Tibial nerve (tissue), 4 donors: ENCODE data around the gene SLC10A7. TPM values are rescaled to one million over a fixed set of nuclear protein-coding genes. Genes with fewer than 3 reads are reported as not detected.

Experiments used
- DNase-seq, 2 donors: peaks; one replicate each; pipeline ENCODE4 v3.0.0-alpha.2; 2019; ENCODE audit warnings: low spot score in 2 of 2
- H3K27ac ChIP-seq, 4 donors: fragments of 200-600 bp; sonication (generic) in 3 of 4; one replicate each; pipeline ENCODE4 v1.5.1; 2017 to 2019; ENCODE audit warnings: mild to moderate bottlenecking in 1 of 4
- H3K27me3 ChIP-seq, 2 donors: fragments of 200-600 bp; sonication (generic) in 1 of 2; one replicate each; pipeline versions ENCODE4 v1.5.1 to v1.6.0; 2017 to 2019
- H3K36me3 ChIP-seq, 3 donors: fragments of 200-600 bp; sonication (generic); one replicate each; pipeline ENCODE4 v1.5.1; 2018 to 2019
- H3K4me1 ChIP-seq, 4 donors: fragments of 200-600 bp; sonication (generic) in 3 of 4; one replicate each; pipeline ENCODE4 v1.5.1; 2017 to 2019
- H3K4me3 ChIP-seq, 4 donors: fragments of 200-600 bp; sonication (generic) in 3 of 4; one replicate each; pipeline ENCODE4 v1.5.1; 2017 to 2019; ENCODE audit warnings: mild to moderate bottlenecking in 1 of 4, moderate library complexity in 1 of 4
- H3K9me3 ChIP-seq, 4 donors: fragments of 200-600 bp; sonication (generic) in 3 of 4; one replicate each; pipeline ENCODE4 v1.5.1; 2017 to 2019
- CTCF ChIP-seq, 5 experiments: fragments of 200-600 bp in 3 of 5; fragments of 450-650 bp in 2 of 5; sonication (generic) in 3 of 5; IDR thresholded peaks; one replicate each; pipeline ENCODE4 v1.5.1; 2016 to 2019; ENCODE audit warnings: antibody characterized with exemption in 5 of 5, mild to moderate bottlenecking in 3 of 5, moderate library complexity in 2 of 5
- EP300 ChIP-seq, 2 donors: sonication (generic); formaldehyde crosslinking; IDR thresholded peaks; one replicate each; pipeline ENCODE4 v1.6.1; 2017; ENCODE audit warnings: antibody characterized with exemption in 2 of 2, mild to moderate bottlenecking in 1 of 2
- POLR2A ChIP-seq, 2 donors: fragments of 450-650 bp; IDR thresholded peaks; one replicate each; pipeline ENCODE4 v1.6.1; 2017; ENCODE audit warnings: antibody characterized with exemption in 2 of 2, mild to moderate bottlenecking in 2 of 2, moderate library complexity in 2 of 2
- WGBS, 2 donors: methylation state at CpG; one replicate each; pipeline ENCODE4 v1.1.5; 2018; 5-methylcytosine and 5-hydroxymethylcytosine counted together
- total RNA-seq, 4 donors: library from RNA; depleted of rRNA; stranded (reverse); fragments of >200 nt; gene quantifications; one replicate each; pipeline ENCODE4 v1.1.0, GENCODE V29; 2016

The SLC10A7 gene
- total RNA-seq, 4 donors from 2014 or later, result 9.8 to 13.8 (median 11.9) TPM

- Histone ChIP-seq H3K4me1 (peaks cover 0 to 47% (median 12%) of the 10 kb centered on the region in 4 donors), H3K27ac (peak overlapping the region in 1 of 4 donors; percentile 15), H3K36me3 (no peaks in the 10 kb centered on the region), H3K4me3 (no peak overlapping the region), H3K9me3 (no peaks in the 10 kb centered on the region), H3K27me3 (no peaks in the 10 kb centered on the region)
- DNase-seq, result no peak
- 79 to 84% methylated on average over 6 of the region's 6 CpGs for WGBS, 2 donors
- TF ChIP-seq EP300 (IDR thresholded peaks at IDR 0.05), result no peak
- no peak for TF ChIP-seq POLR2A (IDR thresholded peaks at IDR 0.05)
- TF ChIP-seq CTCF (IDR thresholded peaks at IDR 0.05), result no peak
Measured at GRCh38 chr4:146246381-146246780, 275.4 kb downstream of the SLC10A7 start.

- no peak for TF ChIP-seq POLR2A (IDR thresholded peaks at IDR 0.05)
- no peak for TF ChIP-seq CTCF (IDR thresholded peaks at IDR 0.05)
- TF ChIP-seq EP300 (IDR thresholded peaks at IDR 0.05), result no peak
- H3K27ac ChIP-seq, result peak overlapping the region in 1 of 4 donors; percentile 15
- peaks cover 0 to 52% (median 12%) of the 10 kb centered on the region in 4 donors for H3K4me1 ChIP-seq
- no peaks in the 10 kb centered on the region for H3K9me3 ChIP-seq
- no peak for DNase-seq
- H3K27me3 ChIP-seq, result no peaks in the 10 kb centered on the region
- H3K36me3 ChIP-seq, result no peaks in the 10 kb centered on the region
- 51 to 64% methylated on average over 4 of the region's 4 CpGs for WGBS, 2 donors
- no peak overlapping the region for H3K4me3 ChIP-seq
Measured at GRCh38 chr4:146245850-146246249, 275.9 kb downstream of the SLC10A7 start.

- DNase-seq, result no peak
Measured at GRCh38 chr4:146245246-146245645, 276.5 kb downstream of the SLC10A7 start.

GRCh38 chr4:146244496-146244895 is 277.2 kb downstream of the SLC10A7 start:
- WGBS, 2 donors, result 85 to 95% methylated on average over 9 of the region's 9 CpGs
- no peaks in the 10 kb centered on the region for H3K36me3 ChIP-seq
- H3K4me1 ChIP-seq, result peaks cover 0 to 53% (median 12%) of the 10 kb centered on the region in 4 donors
- no peak for TF ChIP-seq POLR2A (IDR thresholded peaks at IDR 0.05)
- no peak for TF ChIP-seq CTCF (IDR thresholded peaks at IDR 0.05)
- TF ChIP-seq EP300 (IDR thresholded peaks at IDR 0.05), result no peak
- H3K9me3 ChIP-seq, result no peaks in the 10 kb centered on the region
- no peaks in the 10 kb centered on the region for H3K27me3 ChIP-seq
- no peak overlapping the region for H3K4me3 ChIP-seq
- H3K27ac ChIP-seq, result no peak overlapping the region
- DNase-seq, result no peak

More at GRCh38 chr4:146245246-146245645, 276.5 kb downstream of the SLC10A7 start:
- Histone ChIP-seq H3K27me3 (no peaks in the 10 kb centered on the region), H3K36me3 (no peaks in the 10 kb centered on the region), H3K4me3 (no peak overlapping the region), H3K4me1 (peaks cover 0 to 53% (median 12%) of the 10 kb centered on the region in 4 donors), H3K9me3 (no peaks in the 10 kb centered on the region), H3K27ac (peak overlapping the region in 1 of 4 donors; percentile 49)
- WGBS, 2 donors, result 35 to 49% methylated on average over 3 of the region's 3 CpGs
- no peak for TF ChIP-seq CTCF (IDR thresholded peaks at IDR 0.05)

DNA sequence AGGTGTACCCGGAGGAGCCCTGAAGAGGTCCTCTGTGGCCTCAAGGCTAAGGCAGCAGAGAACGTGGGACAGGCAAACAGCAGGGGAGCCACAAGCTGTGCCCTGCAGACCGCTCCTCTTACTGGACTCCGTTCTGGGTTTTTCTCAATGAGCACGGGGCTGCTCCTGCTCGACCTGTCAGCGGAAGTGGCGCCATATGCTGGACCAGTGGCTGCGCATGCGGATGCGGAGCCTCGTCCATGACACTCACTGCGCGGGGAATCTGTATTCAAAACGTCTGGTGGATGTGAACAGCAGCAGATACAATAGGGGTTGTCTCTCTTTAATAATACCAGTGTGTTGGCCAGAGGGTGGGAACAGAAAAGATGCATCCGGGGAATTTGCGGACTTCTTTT is 277.9 kb downstream of the SLC10A7 start:
- DNase-seq, result no peak
- H3K4me1 ChIP-seq, result peaks cover 0 to 53% (median 12%) of the 10 kb centered on the region in 4 donors
- no peak overlapping the region for H3K27ac ChIP-seq
- WGBS, 2 donors, result 79 to 85% methylated on average over 17 of the region's 17 CpGs
- TF ChIP-seq CTCF (IDR thresholded peaks at IDR 0.05) (no peak), EP300 (IDR thresholded peaks at IDR 0.05) (no peak), POLR2A (IDR thresholded peaks at IDR 0.05) (no peak)
- no peaks in the 10 kb centered on the region for H3K9me3 ChIP-seq
- H3K27me3 ChIP-seq, result no peaks in the 10 kb centered on the region
- H3K36me3 ChIP-seq, result no peaks in the 10 kb centered on the region
- no peak overlapping the region for H3K4me3 ChIP-seq
